Measurements from ENCODE around the gene ENGASE.

DNA sequence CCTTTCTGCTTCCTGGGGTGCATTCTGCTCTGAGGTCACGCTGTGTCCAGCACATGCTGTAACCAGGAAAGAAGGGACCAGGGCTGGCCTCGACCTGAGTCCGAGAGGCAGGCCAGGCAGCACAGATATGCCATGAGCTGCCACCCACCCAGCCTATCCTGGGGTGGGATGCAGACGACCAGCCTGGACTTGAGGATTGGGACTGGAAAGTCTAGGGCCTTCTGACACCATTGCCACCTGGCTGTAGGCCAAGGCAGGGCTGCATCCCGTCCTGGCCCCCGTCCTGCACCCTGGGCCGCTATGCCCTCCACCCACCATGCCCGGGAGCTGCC lies 14.3 kb downstream of the ENGASE start:
- no peak for TF ChIP-seq TAF1 (IDR thresholded peaks at IDR 0.05; ENCODE audit: borderline replicate concordance, low read depth, low read length)
- TF ChIP-seq, protein P1, sequence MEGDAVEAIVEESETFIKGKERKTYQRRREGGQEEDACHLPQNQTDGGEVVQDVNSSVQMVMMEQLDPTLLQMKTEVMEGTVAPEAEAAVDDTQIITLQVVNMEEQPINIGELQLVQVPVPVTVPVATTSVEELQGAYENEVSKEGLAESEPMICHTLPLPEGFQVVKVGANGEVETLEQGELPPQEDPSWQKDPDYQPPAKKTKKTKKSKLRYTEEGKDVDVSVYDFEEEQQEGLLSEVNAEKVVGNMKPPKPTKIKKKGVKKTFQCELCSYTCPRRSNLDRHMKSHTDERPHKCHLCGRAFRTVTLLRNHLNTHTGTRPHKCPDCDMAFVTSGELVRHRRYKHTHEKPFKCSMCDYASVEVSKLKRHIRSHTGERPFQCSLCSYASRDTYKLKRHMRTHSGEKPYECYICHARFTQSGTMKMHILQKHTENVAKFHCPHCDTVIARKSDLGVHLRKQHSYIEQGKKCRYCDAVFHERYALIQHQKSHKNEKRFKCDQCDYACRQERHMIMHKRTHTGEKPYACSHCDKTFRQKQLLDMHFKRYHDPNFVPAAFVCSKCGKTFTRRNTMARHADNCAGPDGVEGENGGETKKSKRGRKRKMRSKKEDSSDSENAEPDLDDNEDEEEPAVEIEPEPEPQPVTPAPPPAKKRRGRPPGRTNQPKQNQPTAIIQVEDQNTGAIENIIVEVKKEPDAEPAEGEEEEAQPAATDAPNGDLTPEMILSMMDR (IDR thresholded peaks at IDR 0.05), result no peak
- TF ChIP-seq SMC3 (IDR thresholded peaks at IDR 0.05; ENCODE audit: low read depth, low read length), result no peak
- TF ChIP-seq, protein P2, sequence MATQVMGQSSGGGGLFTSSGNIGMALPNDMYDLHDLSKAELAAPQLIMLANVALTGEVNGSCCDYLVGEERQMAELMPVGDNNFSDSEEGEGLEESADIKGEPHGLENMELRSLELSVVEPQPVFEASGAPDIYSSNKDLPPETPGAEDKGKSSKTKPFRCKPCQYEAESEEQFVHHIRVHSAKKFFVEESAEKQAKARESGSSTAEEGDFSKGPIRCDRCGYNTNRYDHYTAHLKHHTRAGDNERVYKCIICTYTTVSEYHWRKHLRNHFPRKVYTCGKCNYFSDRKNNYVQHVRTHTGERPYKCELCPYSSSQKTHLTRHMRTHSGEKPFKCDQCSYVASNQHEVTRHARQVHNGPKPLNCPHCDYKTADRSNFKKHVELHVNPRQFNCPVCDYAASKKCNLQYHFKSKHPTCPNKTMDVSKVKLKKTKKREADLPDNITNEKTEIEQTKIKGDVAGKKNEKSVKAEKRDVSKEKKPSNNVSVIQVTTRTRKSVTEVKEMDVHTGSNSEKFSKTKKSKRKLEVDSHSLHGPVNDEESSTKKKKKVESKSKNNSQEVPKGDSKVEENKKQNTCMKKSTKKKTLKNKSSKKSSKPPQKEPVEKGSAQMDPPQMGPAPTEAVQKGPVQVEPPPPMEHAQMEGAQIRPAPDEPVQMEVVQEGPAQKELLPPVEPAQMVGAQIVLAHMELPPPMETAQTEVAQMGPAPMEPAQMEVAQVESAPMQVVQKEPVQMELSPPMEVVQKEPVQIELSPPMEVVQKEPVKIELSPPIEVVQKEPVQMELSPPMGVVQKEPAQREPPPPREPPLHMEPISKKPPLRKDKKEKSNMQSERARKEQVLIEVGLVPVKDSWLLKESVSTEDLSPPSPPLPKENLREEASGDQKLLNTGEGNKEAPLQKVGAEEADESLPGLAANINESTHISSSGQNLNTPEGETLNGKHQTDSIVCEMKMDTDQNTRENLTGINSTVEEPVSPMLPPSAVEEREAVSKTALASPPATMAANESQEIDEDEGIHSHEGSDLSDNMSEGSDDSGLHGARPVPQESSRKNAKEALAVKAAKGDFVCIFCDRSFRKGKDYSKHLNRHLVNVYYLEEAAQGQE (IDR thresholded peaks at IDR 0.05; ENCODE audit: low read depth, low read length), result no peak
- TF ChIP-seq ZBTB33 (IDR thresholded peaks at IDR 0.05; ENCODE audit: borderline replicate concordance, low read depth), result no peak
- no peak for TF ChIP-seq MAX (IDR thresholded peaks at IDR 0.05; ENCODE audit: low read depth)
- TF ChIP-seq EP300 (IDR thresholded peaks at IDR 0.05; ENCODE audit: borderline replicate concordance in 1 of 2, low read depth in 1 of 2, low read length in 1 of 2), result no peak
- TF ChIP-seq YY1 (IDR thresholded peaks at IDR 0.05; ENCODE audit: low read depth), result no peak
- TF ChIP-seq EZH2phosphoT487 (IDR thresholded peaks at IDR 0.05; ENCODE audit: borderline replicate concordance, low read depth), result no peak
- TF ChIP-seq PBX3 (IDR thresholded peaks at IDR 0.05), result no peak
- TF ChIP-seq FOSL2 (IDR thresholded peaks at IDR 0.05; ENCODE audit: borderline replicate concordance, low read depth), result no peak
- no peak for TF ChIP-seq RXRA (IDR thresholded peaks at IDR 0.05; ENCODE audit: borderline replicate concordance, low read depth)
- no peak for TF ChIP-seq RAD21 (IDR thresholded peaks at IDR 0.05; ENCODE audit: low read length)
- no peak for TF ChIP-seq RFX5 (IDR thresholded peaks at IDR 0.05; ENCODE audit: low read length)
